DND-41 (cell line): ENCODE measurements around the gene ADARB2.

Experiments
- ATAC-seq: fragments of 200-7000 bp; cut with Tn5 transposase; 3 replicates; pipeline ENCODE4 v1.9.1; 2021; ENCODE audit warnings: low read depth; ENCODE audit not compliant: insufficient read depth
- DNase-seq: peaks from one replicate; pipeline ENCODE4 v3.0.0-alpha.2; 2020
- H2AFZ ChIP-seq: 2 replicates; pipeline ENCODE4 v1.6.0; 2012; ENCODE audit warnings: low read depth, low read length
- H3K27ac ChIP-seq: 2 replicates; pipeline ENCODE4 v1.5.1; 2012; ENCODE audit warnings: low read length, inconsistent platforms
- H3K27me3 ChIP-seq: fragments of 200-600 bp; sonication (generic); 2 replicates; pipeline ENCODE4 v1.6.0; 2012; ENCODE audit warnings: low read length, mild to moderate bottlenecking, inconsistent platforms; ENCODE audit not compliant: insufficient read depth, poor library complexity
- H3K36me3 ChIP-seq: 2 replicates; pipeline ENCODE4 v1.5.1; 2012; ENCODE audit warnings: low read length, inconsistent platforms; ENCODE audit not compliant: insufficient read depth
- H3K4me1 ChIP-seq: 2 replicates; pipeline ENCODE4 v1.5.1; 2012; ENCODE audit warnings: mild to moderate bottlenecking, low read length; ENCODE audit not compliant: insufficient read depth
- H3K4me2 ChIP-seq: 2 replicates; pipeline ENCODE4 v1.6.0; 2012; ENCODE audit warnings: mild to moderate bottlenecking, moderate library complexity, low read length, inconsistent platforms; ENCODE audit not compliant: insufficient read depth
- H3K4me3 ChIP-seq, 2 experiments: fragments of 200-600 bp in 1 of 2; shearing (Covaris generic) in 1 of 2; 2 replicates each; pipeline ENCODE4 v1.5.1; 2012 to 2016; ENCODE audit warnings: inconsistent platforms in 2 of 2, low read length in 2 of 2, mild to moderate bottlenecking in 2 of 2, low read depth in 1 of 2, moderate library complexity in 1 of 2
- H3K79me2 ChIP-seq: 2 replicates; pipeline ENCODE4 v1.6.0; 2012; ENCODE audit warnings: low read length, inconsistent platforms; ENCODE audit not compliant: insufficient read depth
- H3K9ac ChIP-seq: 2 replicates; pipeline ENCODE4 v1.6.0; 2012; ENCODE audit warnings: low read depth, mild to moderate bottlenecking, inconsistent platforms, low read length, moderate library complexity
- H3K9me3 ChIP-seq: 2 replicates; pipeline ENCODE4 v1.5.1; 2012; ENCODE audit warnings: low read length, moderate library complexity, mild to moderate bottlenecking, inconsistent platforms; ENCODE audit not compliant: insufficient read depth, severe bottlenecking
- H4K20me1 ChIP-seq: 2 replicates; pipeline ENCODE4 v1.6.0; 2012; ENCODE audit warnings: low read length; ENCODE audit not compliant: insufficient read depth
- EZH2 ChIP-seq: IDR thresholded peaks from 3 replicates; pipeline ENCODE4 v1.6.1; 2012; ENCODE audit warnings: borderline replicate concordance, low read depth, mild to moderate bottlenecking, moderate library complexity, low read length, inconsistent platforms; ENCODE audit not compliant: severe bottlenecking
- TF ChIP-seq, protein P1 (sequence below): IDR thresholded peaks from 2 replicates; pipeline ENCODE4 v1.5.1; 2012; ENCODE audit warnings: borderline replicate concordance, low read length, moderate library complexity, mild to moderate bottlenecking; ENCODE audit not compliant: poor library complexity, severe bottlenecking; ENCODE audit errors: extremely low read depth

ADARB2 gene

GRCh38 chr10:1475771-1476454 lies 261.4 kb downstream of the ADARB2 start:
- Histone ChIP-seq H3K27ac (peak overlapping the region; percentile 78), H3K36me3 (no peaks in the 10 kb centered on the region), H2AFZ (peak overlapping the region; percentile 53), H3K4me2 (no peak overlapping the region), H3K4me1 (peaks cover 23% of the 10 kb centered on the region), H3K9ac (peak overlapping the region; percentile 38), H3K4me3 (no peak overlapping the region), H3K27me3 (no peaks in the 10 kb centered on the region), H3K79me2 (no peaks in the 10 kb centered on the region), H4K20me1 (no peaks in the 10 kb centered on the region), H3K9me3 (peaks cover 8% of the 10 kb centered on the region)
- ATAC-seq (peak; percentile 52), DNase-seq (no peak)
- TF ChIP-seq EZH2: no peak
- TF ChIP-seq, protein P1, sequence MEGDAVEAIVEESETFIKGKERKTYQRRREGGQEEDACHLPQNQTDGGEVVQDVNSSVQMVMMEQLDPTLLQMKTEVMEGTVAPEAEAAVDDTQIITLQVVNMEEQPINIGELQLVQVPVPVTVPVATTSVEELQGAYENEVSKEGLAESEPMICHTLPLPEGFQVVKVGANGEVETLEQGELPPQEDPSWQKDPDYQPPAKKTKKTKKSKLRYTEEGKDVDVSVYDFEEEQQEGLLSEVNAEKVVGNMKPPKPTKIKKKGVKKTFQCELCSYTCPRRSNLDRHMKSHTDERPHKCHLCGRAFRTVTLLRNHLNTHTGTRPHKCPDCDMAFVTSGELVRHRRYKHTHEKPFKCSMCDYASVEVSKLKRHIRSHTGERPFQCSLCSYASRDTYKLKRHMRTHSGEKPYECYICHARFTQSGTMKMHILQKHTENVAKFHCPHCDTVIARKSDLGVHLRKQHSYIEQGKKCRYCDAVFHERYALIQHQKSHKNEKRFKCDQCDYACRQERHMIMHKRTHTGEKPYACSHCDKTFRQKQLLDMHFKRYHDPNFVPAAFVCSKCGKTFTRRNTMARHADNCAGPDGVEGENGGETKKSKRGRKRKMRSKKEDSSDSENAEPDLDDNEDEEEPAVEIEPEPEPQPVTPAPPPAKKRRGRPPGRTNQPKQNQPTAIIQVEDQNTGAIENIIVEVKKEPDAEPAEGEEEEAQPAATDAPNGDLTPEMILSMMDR: no peak

- Histone ChIP-seq H2AFZ (0 out of 2 replicates have a peak overlapping the region, but pooled peaks have one; percentile 26), H3K79me2 (no peaks in the 10 kb centered on the region), H3K27ac (peak overlapping the region; percentile 78; the same call in 1 of the 2 replicates), H3K36me3 (no peaks in the 10 kb centered on the region), H3K9ac (no peak overlapping the region), H3K4me2 (no peak overlapping the region), H3K27me3 (no peaks in the 10 kb centered on the region), H3K4me3 (no peak overlapping the region), H4K20me1 (no peaks in the 10 kb centered on the region), H3K9me3 (peaks cover 8% of the 10 kb centered on the region), H3K4me1 (peaks cover 23% of the 10 kb centered on the region)
- DNase-seq (no peak), ATAC-seq (no peak)
- TF ChIP-seq, protein P1: no peak
- no peak for TF ChIP-seq EZH2
These were observed 262.2 kb downstream of the ADARB2 start for GRCh38 chr10:1475098-1475591.

GRCh38 chr10:1474376-1475097 lies 262.8 kb downstream of the ADARB2 start:
- no peak overlapping the region for H2AFZ ChIP-seq
- no peak overlapping the region for H3K4me2 ChIP-seq
- TF ChIP-seq, protein P1: no peak
- no peak for TF ChIP-seq EZH2
- H4K20me1 ChIP-seq: no peaks in the 10 kb centered on the region
- H3K4me3 ChIP-seq: no peak overlapping the region
- ATAC-seq (no peak), DNase-seq (no peak)
- H3K27ac ChIP-seq: no peak overlapping the region; the same call in 1 of the 2 replicates
- H3K9ac ChIP-seq: no peak overlapping the region
- H3K79me2 ChIP-seq: no peaks in the 10 kb centered on the region
- H3K27me3 ChIP-seq: no peaks in the 10 kb centered on the region
- H3K4me1 ChIP-seq: peaks cover 23% of the 10 kb centered on the region
- H3K36me3 ChIP-seq: no peaks in the 10 kb centered on the region
- H3K9me3 ChIP-seq: peaks cover 8% of the 10 kb centered on the region
